C4-2B (cell line): ENCODE results near the gene WDR11.

Experiments
- ZFX ChIP-seq: fragments of 450-650 bp; IDR thresholded peaks from 2 replicates; pipeline ENCODE4 v1.6.1; 2017
- TF ChIP-seq, protein P1 (sequence below): fragments of 450-650 bp; conservative IDR thresholded peaks from 2 replicates; pipeline ENCODE4 v1.5.1; 2017; ENCODE audit warnings: mild to moderate bottlenecking

DNA sequence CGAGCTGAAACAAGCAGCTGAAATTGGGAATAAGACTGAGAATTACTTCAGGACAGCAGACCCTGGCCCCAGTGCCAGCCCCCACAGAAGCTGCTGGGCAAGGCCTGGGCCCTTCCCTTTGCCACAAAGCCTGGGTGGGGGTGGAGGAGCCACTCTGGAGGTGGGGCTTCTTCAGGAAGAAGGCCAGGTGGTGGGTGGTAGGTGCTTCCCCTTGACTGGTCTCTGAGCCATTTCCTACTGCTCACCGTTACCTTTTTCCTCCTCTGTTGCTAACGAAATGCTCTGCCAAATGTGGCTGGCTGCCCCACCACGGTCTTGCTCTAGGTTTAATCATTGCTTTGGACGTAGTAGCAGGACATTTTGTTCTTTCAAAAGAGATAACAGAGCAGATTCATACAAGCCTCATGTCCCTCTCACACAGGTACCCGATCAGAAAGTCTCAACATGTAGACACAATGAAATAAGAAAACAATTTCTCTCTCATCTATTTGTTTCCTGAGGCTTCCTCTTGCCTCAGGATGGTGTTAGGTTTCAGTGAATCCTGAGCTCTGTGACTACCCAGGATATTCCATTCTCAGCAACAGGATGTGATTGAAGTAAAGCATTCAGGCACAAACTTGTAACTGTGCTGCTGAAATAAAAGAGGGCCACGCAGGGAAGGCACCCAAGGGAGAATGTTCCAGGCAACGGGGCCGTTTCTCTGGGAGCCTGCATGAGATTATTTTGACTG lies 66.5 kb downstream of the WDR11 start:
- TF ChIP-seq, protein P1, sequence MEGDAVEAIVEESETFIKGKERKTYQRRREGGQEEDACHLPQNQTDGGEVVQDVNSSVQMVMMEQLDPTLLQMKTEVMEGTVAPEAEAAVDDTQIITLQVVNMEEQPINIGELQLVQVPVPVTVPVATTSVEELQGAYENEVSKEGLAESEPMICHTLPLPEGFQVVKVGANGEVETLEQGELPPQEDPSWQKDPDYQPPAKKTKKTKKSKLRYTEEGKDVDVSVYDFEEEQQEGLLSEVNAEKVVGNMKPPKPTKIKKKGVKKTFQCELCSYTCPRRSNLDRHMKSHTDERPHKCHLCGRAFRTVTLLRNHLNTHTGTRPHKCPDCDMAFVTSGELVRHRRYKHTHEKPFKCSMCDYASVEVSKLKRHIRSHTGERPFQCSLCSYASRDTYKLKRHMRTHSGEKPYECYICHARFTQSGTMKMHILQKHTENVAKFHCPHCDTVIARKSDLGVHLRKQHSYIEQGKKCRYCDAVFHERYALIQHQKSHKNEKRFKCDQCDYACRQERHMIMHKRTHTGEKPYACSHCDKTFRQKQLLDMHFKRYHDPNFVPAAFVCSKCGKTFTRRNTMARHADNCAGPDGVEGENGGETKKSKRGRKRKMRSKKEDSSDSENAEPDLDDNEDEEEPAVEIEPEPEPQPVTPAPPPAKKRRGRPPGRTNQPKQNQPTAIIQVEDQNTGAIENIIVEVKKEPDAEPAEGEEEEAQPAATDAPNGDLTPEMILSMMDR: no peak
- TF ChIP-seq ZFX: no peak
